CD14-positive monocyte (primary cell): ENCODE results near the gene EZH1. TPM values are rescaled to one million over a fixed set of nuclear protein-coding genes. Genes with fewer than 3 reads are reported as not detected.
A peak's percentile ranks its signal among the peaks of the same experiment; 100 is the strongest.

ENCODE experiments used
- DNase-seq, 3 donors: peaks; one replicate each; pipeline ENCODE4 v3.0.0-alpha.2; 2011 to 2022
- H2AFZ ChIP-seq: 2 replicates; pipeline ENCODE4 v1.6.0; 2012; ENCODE audit warnings: mild to moderate bottlenecking, low read depth, low read length, inconsistent platforms; ENCODE audit not compliant: insufficient read depth, poor library complexity, severe bottlenecking
- H3K27ac ChIP-seq, 2 donors: 1 replicate in 1 of 2; 2 replicates in 1 of 2; pipeline ENCODE4 v1.5.1; 2012 to 2013; ENCODE audit warnings: low read length in 2 of 2, control low read depth in 1 of 2, inconsistent platforms in 1 of 2, low read depth in 1 of 2, mild to moderate bottlenecking in 1 of 2
- H3K27me3 ChIP-seq, 2 donors: one replicate each; pipeline versions ENCODE4 v1.6.0 to v1.6.1; 2011 to 2013; ENCODE audit warnings: low read length in 2 of 2; ENCODE audit not compliant: control insufficient read depth in 2 of 2, insufficient read depth in 2 of 2
- H3K36me3 ChIP-seq, 2 donors: replicated peaks in 1 of 2; 1 replicate in 1 of 2; 2 replicates in 1 of 2; pipeline versions ENCODE4 v1.5.1 to v1.6.1; 2012 to 2013; ENCODE audit warnings: low read length in 2 of 2, control low read depth in 1 of 2, inconsistent platforms in 1 of 2, mild to moderate bottlenecking in 1 of 2; ENCODE audit not compliant: insufficient read depth in 2 of 2, control insufficient read depth in 1 of 2
- H3K4me1 ChIP-seq, 2 donors: 1 replicate in 1 of 2; 2 replicates in 1 of 2; pipeline versions ENCODE4 v1.5.1 to v1.6.1; 2012 to 2013; ENCODE audit warnings: low read length in 2 of 2, control low read depth in 1 of 2, inconsistent platforms in 1 of 2, mild to moderate bottlenecking in 1 of 2, moderate library complexity in 1 of 2; ENCODE audit not compliant: insufficient read depth in 2 of 2, control insufficient read depth in 1 of 2
- H3K4me2 ChIP-seq: replicated peaks from 2 replicates; pipeline ENCODE3; 2012; ENCODE audit warnings: low read length, moderate library complexity, mild to moderate bottlenecking; ENCODE audit not compliant: poor library complexity, severe bottlenecking; ENCODE audit errors: extremely low read depth
- H3K4me3 ChIP-seq, 3 experiments: fragments of 200-600 bp in 1 of 3; sonication (generic) in 1 of 3; replicated peaks in 1 of 3; 1 replicate in 2 of 3; 2 replicates in 1 of 3; pipeline ENCODE4 v1.5.1; 2011 to 2013; ENCODE audit warnings: low read length in 3 of 3, mild to moderate bottlenecking in 3 of 3, control low read depth in 2 of 3, low read depth in 2 of 3, inconsistent platforms in 1 of 3, moderate library complexity in 1 of 3
- H3K79me2 ChIP-seq: 2 replicates; pipeline ENCODE4 v1.6.0; 2012; ENCODE audit warnings: mild to moderate bottlenecking, control low read depth, inconsistent platforms, low read length, moderate library complexity; ENCODE audit not compliant: insufficient read depth
- H3K9ac ChIP-seq: 2 replicates; pipeline ENCODE4 v1.6.0; 2017; ENCODE audit warnings: low read length, mild to moderate bottlenecking; ENCODE audit not compliant: insufficient read depth, poor library complexity, severe bottlenecking
- H3K9me3 ChIP-seq, 2 donors: replicated peaks in 1 of 2; 1 replicate in 1 of 2; 2 replicates in 1 of 2; pipeline versions ENCODE4 v1.5.1 to v1.6.1; 2012 to 2013; ENCODE audit warnings: low read length in 2 of 2, control low read depth in 1 of 2; ENCODE audit not compliant: control insufficient read depth in 1 of 2, insufficient read depth in 1 of 2
- H4K20me1 ChIP-seq: 2 replicates; pipeline ENCODE4 v1.6.0; 2012; ENCODE audit warnings: mild to moderate bottlenecking, low read length, control low read depth, moderate library complexity; ENCODE audit not compliant: insufficient read depth
- H3K27ac Mint-ChIP-seq, 7 donors: one replicate each; pipeline ENCODE4 v1.8.0; 2020; ENCODE audit warnings: mild to moderate bottlenecking in 7 of 7, mixed read lengths in 7 of 7, moderate library complexity in 6 of 7, inconsistent platforms in 2 of 7
- H3K27me3 Mint-ChIP-seq, 3 donors: one replicate each; pipeline ENCODE4 v1.8.0; 2021 to 2022; ENCODE audit warnings: low read depth in 3 of 3, mild to moderate bottlenecking in 3 of 3, mixed read lengths in 3 of 3, moderate library complexity in 3 of 3, inconsistent platforms in 1 of 3
- H3K36me3 Mint-ChIP-seq, 2 donors: one replicate each; pipeline ENCODE4 v1.8.0; 2020; ENCODE audit warnings: mixed read lengths in 2 of 2, inconsistent platforms in 1 of 2, mild to moderate bottlenecking in 1 of 2
- H3K4me1 Mint-ChIP-seq: one replicate; pipeline ENCODE4 v1.8.0; 2020; ENCODE audit warnings: mild to moderate bottlenecking, mixed read lengths
- H3K4me3 Mint-ChIP-seq, 2 donors: one replicate each; pipeline ENCODE4 v1.8.0; 2020; ENCODE audit warnings: mild to moderate bottlenecking in 2 of 2, mixed read lengths in 2 of 2, moderate library complexity in 1 of 2
- H3K9me3 Mint-ChIP-seq, 7 donors: one replicate each; pipeline ENCODE4 v1.8.0; 2020 to 2022; ENCODE audit warnings: mixed read lengths in 7 of 7, mild to moderate bottlenecking in 6 of 7, moderate library complexity in 6 of 7, inconsistent platforms in 2 of 7
- WGBS: methylation state at CpG from one replicate; pipeline ENCODE4 v1.1.5; 2013; ENCODE audit warnings: missing lambda C conversion rate; ENCODE audit not compliant: insufficient coverage; 5-methylcytosine and 5-hydroxymethylcytosine counted together
- intact Hi-C, 2 donors: fragments of 100-400 bp; cut with micrococcal nuclease; formaldehyde crosslinking; loops; one replicate each; pipeline versions ENCODE4 v1.15.0 to v1.15.1; 2023
- polyA plus RNA-seq, 3 donors: library from polyadenylated mRNA; depleted of rRNA in 1 of 3; unstranded in 2 of 3; stranded (reverse) in 1 of 3; fragments of 300-500 nt in 2 of 3; fragments of >200 nt in 1 of 3; fragmentation: Illumina TruSeq in 2 of 3; gene quantifications; 1 replicate in 2 of 3; 2 replicates in 1 of 3; pipeline ENCODE4 v1.2.3, GENCODE V29; 2012 to 2021
- TF ChIP-seq, protein P1 (sequence below): fragments of 200-600 bp; IDR thresholded peaks from one replicate; pipeline ENCODE4 v1.8.0; 2022; ENCODE audit warnings: antibody characterized with exemption, mild to moderate bottlenecking

Gene EZH1
- polyA plus RNA-seq, 3 donors = 12.3 to 169 (median 17.8) TPM

- Histone ChIP-seq H3K27me3 (peaks cover 60 to 79% of the 10 kb centered on the region in 2 donors), H3K4me1 (peaks cover 7 to 20% of the 10 kb centered on the region in 2 donors), H2AFZ (no peak overlapping the region), H3K4me3 (no peak overlapping the region), H3K9ac (no peak overlapping the region), H3K4me2 (no peak overlapping the region), H4K20me1 (no peaks in the 10 kb centered on the region), H3K9me3 (peaks cover 0 to 39% of the 10 kb centered on the region in 2 donors), H3K79me2 (no peaks in the 10 kb centered on the region), H3K27ac (no peak overlapping the region), H3K36me3 (peaks cover 23 to 24% of the 10 kb centered on the region in 2 donors)
- peaks cover 26% of the 10 kb centered on the region for H3K4me1 Mint-ChIP-seq
- H3K27me3 Mint-ChIP-seq = peaks cover 77 to 83% (median 78%) of the 10 kb centered on the region in 3 donors
- H3K36me3 Mint-ChIP-seq = peaks cover 31 to 32% of the 10 kb centered on the region in 2 donors
- peaks cover 4 to 24% (median 11%) of the 10 kb centered on the region in 7 donors for H3K9me3 Mint-ChIP-seq
- DNase-seq = no peak
- H3K27ac Mint-ChIP-seq = no peak overlapping the region
- intact Hi-C loops = no loop called here
- TF ChIP-seq, protein P1, sequence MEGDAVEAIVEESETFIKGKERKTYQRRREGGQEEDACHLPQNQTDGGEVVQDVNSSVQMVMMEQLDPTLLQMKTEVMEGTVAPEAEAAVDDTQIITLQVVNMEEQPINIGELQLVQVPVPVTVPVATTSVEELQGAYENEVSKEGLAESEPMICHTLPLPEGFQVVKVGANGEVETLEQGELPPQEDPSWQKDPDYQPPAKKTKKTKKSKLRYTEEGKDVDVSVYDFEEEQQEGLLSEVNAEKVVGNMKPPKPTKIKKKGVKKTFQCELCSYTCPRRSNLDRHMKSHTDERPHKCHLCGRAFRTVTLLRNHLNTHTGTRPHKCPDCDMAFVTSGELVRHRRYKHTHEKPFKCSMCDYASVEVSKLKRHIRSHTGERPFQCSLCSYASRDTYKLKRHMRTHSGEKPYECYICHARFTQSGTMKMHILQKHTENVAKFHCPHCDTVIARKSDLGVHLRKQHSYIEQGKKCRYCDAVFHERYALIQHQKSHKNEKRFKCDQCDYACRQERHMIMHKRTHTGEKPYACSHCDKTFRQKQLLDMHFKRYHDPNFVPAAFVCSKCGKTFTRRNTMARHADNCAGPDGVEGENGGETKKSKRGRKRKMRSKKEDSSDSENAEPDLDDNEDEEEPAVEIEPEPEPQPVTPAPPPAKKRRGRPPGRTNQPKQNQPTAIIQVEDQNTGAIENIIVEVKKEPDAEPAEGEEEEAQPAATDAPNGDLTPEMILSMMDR = no peak
- 18% methylated on average over 15 of the region's 29 CpGs for WGBS
- H3K4me3 Mint-ChIP-seq = peak overlapping the region in 1 of 2 donors; percentile 86
These were observed 37.6 kb upstream of the EZH1 start for GRCh38 chr17:42782166-42783061.

DNA sequence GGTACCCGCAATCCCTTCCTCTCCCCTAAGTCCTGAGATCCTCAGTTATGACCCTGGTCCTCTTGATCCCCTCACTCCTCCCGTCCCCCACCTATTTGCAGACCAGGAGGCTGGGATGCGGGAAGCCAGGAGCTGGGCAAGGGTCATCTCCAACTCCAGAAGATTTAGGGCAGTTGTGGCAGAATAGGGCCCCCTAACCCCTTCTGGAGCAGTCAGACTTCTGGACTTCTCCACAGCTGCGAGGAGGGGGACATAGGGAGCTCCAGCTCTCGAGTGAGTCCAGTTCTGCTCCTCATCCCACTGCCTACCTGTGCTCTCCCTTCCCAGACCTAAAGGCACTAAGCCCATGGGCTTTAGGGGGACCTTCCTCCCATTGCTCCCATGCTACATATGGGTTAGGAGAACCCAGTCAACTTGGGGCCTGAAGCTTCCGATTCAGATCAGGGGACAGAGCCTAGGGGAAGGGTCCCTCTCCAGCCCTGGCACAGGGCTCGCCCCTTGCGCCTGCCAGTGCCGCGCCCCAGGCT lies 36.9 kb upstream of the EZH1 start:
- intact Hi-C loops = no loop called here
- Mint-ChIP-seq H3K27ac (no peak overlapping the region), H3K27me3 (peaks cover 72 to 76% (median 72%) of the 10 kb centered on the region in 3 donors), H3K36me3 (peaks cover 36 to 37% of the 10 kb centered on the region in 2 donors), H3K9me3 (peaks cover 4 to 24% (median 11%) of the 10 kb centered on the region in 7 donors), H3K4me1 (peaks cover 25% of the 10 kb centered on the region), H3K4me3 (peak overlapping the region in 1 of 2 donors; percentile 78)
- DNase-seq = no peak
- Histone ChIP-seq H3K9me3 (peaks cover 0 to 39% of the 10 kb centered on the region in 2 donors), H4K20me1 (no peaks in the 10 kb centered on the region), H3K4me3 (no peak overlapping the region), H3K4me2 (no peak overlapping the region), H3K79me2 (no peaks in the 10 kb centered on the region), H3K9ac (no peak overlapping the region), H3K27me3 (peaks cover 57 to 72% of the 10 kb centered on the region in 2 donors), H3K27ac (no peak overlapping the region), H3K4me1 (peaks cover 7 to 20% of the 10 kb centered on the region in 2 donors), H3K36me3 (peaks cover 27 to 28% of the 10 kb centered on the region in 2 donors), H2AFZ (no peak overlapping the region)
- 64% methylated on average over 3 of the region's 10 CpGs for WGBS
- TF ChIP-seq, protein P1 = no peak
